AG10803 (cell line): ENCODE measurements around the gene ELMO3.
A peak's percentile ranks its signal among the peaks of the same experiment; 100 is the strongest.

Experiments
- DNase-seq: peaks from one replicate; pipeline ENCODE4 v3.0.0; 2010; ENCODE audit warnings: low read depth
- H3K4me3 ChIP-seq: 2 replicates; pipeline ENCODE4 v1.5.1; 2011; ENCODE audit warnings: mild to moderate bottlenecking, low read length, control low read depth
- CTCF ChIP-seq: conservative IDR thresholded peaks from 2 replicates; pipeline ENCODE4 v1.5.1; 2011; ENCODE audit warnings: mild to moderate bottlenecking, low read length, control low read depth, inconsistent platforms

ELMO3 gene

GRCh38 chr16:67188323-67188722 lies 10.6 kb upstream of the ELMO3 start:
- H3K4me3 ChIP-seq = no peak overlapping the region
- DNase-seq = no peak
- no peak for TF ChIP-seq CTCF

- TF ChIP-seq CTCF = no peak
- DNase-seq = no peak
- H3K4me3 ChIP-seq = no peak overlapping the region
Observed at GRCh38 chr16:67188798-67189197, 10.1 kb upstream of the ELMO3 start.

GRCh38 chr16:67190041-67190440 lies 8.9 kb upstream of the ELMO3 start, which contains the start of gene EXOC3L1:
Gene EXOC3L1, minus strand, starts transcription at chr16:67190136. Its CDS starts 460 bp downstream, at chr16:67189676.
- H3K4me3 ChIP-seq = no peak within 1 kb of the TSS
- TF ChIP-seq CTCF = no peak
- no peak for DNase-seq

GRCh38 chr16:67190448-67191399 lies 8.2 kb upstream of the ELMO3 start:
- H3K4me3 ChIP-seq = no peak overlapping the region
- no peak for DNase-seq
- TF ChIP-seq CTCF = no peak

- TF ChIP-seq CTCF = no peak
- H3K4me3 ChIP-seq = peak overlapping the region; percentile 51
- no peak for DNase-seq
Observed at GRCh38 chr16:67191411-67191994, 7.4 kb upstream of the ELMO3 start.

GRCh38 chr16:67191995-67192681 lies 6.8 kb upstream of the ELMO3 start, which contains the start of gene E2F4:
Gene E2F4, plus strand, starts transcription at chr16:67192155. Its CDS starts 73 bp downstream, at chr16:67192228.
- DNase-seq = peak; percentile 90
- H3K4me3 ChIP-seq = peak within 1 kb of the TSS; percentile 98
- TF ChIP-seq CTCF = no peak
